Colonic mucosa (tissue), 4 donors: Measurements from ENCODE around the gene ACTR1A. TPM values are rescaled to one million over a fixed set of nuclear protein-coding genes. Genes with fewer than 3 reads are reported as not detected.

ENCODE experiments used
- DNase-seq: peaks from one replicate; pipeline ENCODE4 v3.0.0-alpha.2; 2020
- H3K27ac ChIP-seq: fragments of 200-600 bp; one replicate; pipeline ENCODE4 v1.8.0; 2021
- H3K27me3 ChIP-seq: fragments of 200-600 bp; one replicate; pipeline ENCODE4 v1.8.0; 2021
- H3K36me3 ChIP-seq: fragments of 200-600 bp; one replicate; pipeline ENCODE4 v1.8.0; 2021
- H3K4me1 ChIP-seq: fragments of 200-600 bp; one replicate; pipeline ENCODE4 v1.8.0; 2021; ENCODE audit warnings: mild to moderate bottlenecking
- H3K4me3 ChIP-seq: fragments of 200-600 bp; one replicate; pipeline ENCODE4 v1.8.0; 2021
- H3K9ac ChIP-seq, 2 donors: one replicate each; pipeline ENCODE4 v1.7.0; 2013; ENCODE audit warnings: control low read depth in 2 of 2, low read depth in 2 of 2, low read length in 2 of 2
- H3K9me3 ChIP-seq: fragments of 200-600 bp; one replicate; pipeline ENCODE4 v1.8.0; 2021
- CTCF ChIP-seq: fragments of 200-600 bp; IDR thresholded peaks from one replicate; pipeline ENCODE4 v1.8.0; 2022; ENCODE audit warnings: antibody characterized with exemption, mild to moderate bottlenecking
- intact Hi-C: fragments of 100-400 bp; cut with DNase I; formaldehyde crosslinking; loops from one replicate; pipeline ENCODE4 v1.14.1; 2022
- total RNA-seq, 2 donors: library from RNA; stranded (reverse); fragmentation: NEBNext Ultra II Directional in 1 of 2; extraction: Animal tissue kit (Norgen Biotek cat#: 25700) in 1 of 2; gene quantifications; one replicate each; pipeline ENCODE4 v1.2.1, GENCODE V29; 2021
- donor health status: healthy.
- donor health status: DM: no; HTN: no; CAD: no.
- donor health status: DM: no; HTN: no; CAD: no.

ACTR1A gene
- total RNA-seq, 2 donors from 2014 or later = 76.4 to 88.8 TPM

- no peaks in the 10 kb centered on the region for H3K27me3 ChIP-seq
- H3K27ac ChIP-seq = no peak overlapping the region
- TF ChIP-seq CTCF = no peak
- H3K36me3 ChIP-seq = peaks cover 15% of the 10 kb centered on the region
- intact Hi-C loops = loop anchor here (2.0 to 5.0 kb wide), 3 partner anchors 57 to 251 kb away; partner anchors contain the start of gene FBXL15
- H3K4me1 ChIP-seq = no peaks in the 10 kb centered on the region
- DNase-seq = no peak
- H3K9me3 ChIP-seq = no peaks in the 10 kb centered on the region
- H3K4me3 ChIP-seq = no peak overlapping the region
- no peak overlapping the region for H3K9ac ChIP-seq
These were observed 22.9 kb downstream of the ACTR1A start for GRCh38 chr10:102479651-102480050.

GRCh38 chr10:102476466-102477141, 25.9 kb downstream of the ACTR1A start:
- Histone ChIP-seq H3K27ac (no peak overlapping the region), H3K4me1 (no peaks in the 10 kb centered on the region), H3K27me3 (no peaks in the 10 kb centered on the region), H3K9me3 (no peaks in the 10 kb centered on the region), H3K9ac (no peak overlapping the region), H3K36me3 (no peaks in the 10 kb centered on the region), H3K4me3 (no peak overlapping the region)
- no peak for DNase-seq
- intact Hi-C loops = no loop called here
- TF ChIP-seq CTCF = no peak

- H3K4me1 ChIP-seq = no peaks in the 10 kb centered on the region
- intact Hi-C loops = no loop called here
- TF ChIP-seq CTCF = no peak
- H3K36me3 ChIP-seq = no peaks in the 10 kb centered on the region
- no peak overlapping the region for H3K4me3 ChIP-seq
- no peak overlapping the region for H3K27ac ChIP-seq
- H3K9ac ChIP-seq = no peak overlapping the region
- H3K27me3 ChIP-seq = no peaks in the 10 kb centered on the region
- no peaks in the 10 kb centered on the region for H3K9me3 ChIP-seq
- DNase-seq = no peak
These were observed 27.0 kb downstream of the ACTR1A start for GRCh38 chr10:102475451-102476040.

- Histone ChIP-seq H3K9me3 (no peaks in the 10 kb centered on the region), H3K27me3 (no peaks in the 10 kb centered on the region), H3K4me1 (no peaks in the 10 kb centered on the region), H3K9ac (no peak overlapping the region), H3K4me3 (no peak overlapping the region), H3K36me3 (no peaks in the 10 kb centered on the region), H3K27ac (no peak overlapping the region)
- intact Hi-C loops = no loop called here
- no peak for DNase-seq
- no peak for TF ChIP-seq CTCF
These were observed 28.8 kb downstream of the ACTR1A start for GRCh38 chr10:102473445-102474331.

GRCh38 chr10:102470579-102471546, 31.6 kb downstream of the ACTR1A start:
- H3K27ac ChIP-seq = no peak overlapping the region

More at GRCh38 chr10:102470579-102471546, 31.6 kb downstream of the ACTR1A start:
- intact Hi-C loops = no loop called here
- no peaks in the 10 kb centered on the region for H3K9me3 ChIP-seq
- no peaks in the 10 kb centered on the region for H3K36me3 ChIP-seq
- no peaks in the 10 kb centered on the region for H3K4me1 ChIP-seq
- no peak overlapping the region for H3K4me3 ChIP-seq
- no peak for TF ChIP-seq CTCF
- no peaks in the 10 kb centered on the region for H3K27me3 ChIP-seq
- DNase-seq = no peak
- H3K9ac ChIP-seq = no peak overlapping the region
